GM12873 (cell line): ENCODE data around the gene ATXN7L3.

Experiments
- TF ChIP-seq, protein P1 (sequence below): IDR thresholded peaks from 2 replicates; pipeline ENCODE4 v1.5.1; 2012; ENCODE audit warnings: low read depth, mild to moderate bottlenecking, moderate library complexity, low read length, control low read depth; ENCODE audit not compliant: insufficient read depth; ENCODE audit errors: missing control alignments

The ATXN7L3 gene

GRCh38 chr17:44186307-44187130, 13.2 kb downstream of the ATXN7L3 start, which contains the start of gene TMUB2:
Gene TMUB2 (plus strand): TSS chr17:44186972. CDS start chr17:44187709, 737 bp downstream.
- TF ChIP-seq, protein P1, sequence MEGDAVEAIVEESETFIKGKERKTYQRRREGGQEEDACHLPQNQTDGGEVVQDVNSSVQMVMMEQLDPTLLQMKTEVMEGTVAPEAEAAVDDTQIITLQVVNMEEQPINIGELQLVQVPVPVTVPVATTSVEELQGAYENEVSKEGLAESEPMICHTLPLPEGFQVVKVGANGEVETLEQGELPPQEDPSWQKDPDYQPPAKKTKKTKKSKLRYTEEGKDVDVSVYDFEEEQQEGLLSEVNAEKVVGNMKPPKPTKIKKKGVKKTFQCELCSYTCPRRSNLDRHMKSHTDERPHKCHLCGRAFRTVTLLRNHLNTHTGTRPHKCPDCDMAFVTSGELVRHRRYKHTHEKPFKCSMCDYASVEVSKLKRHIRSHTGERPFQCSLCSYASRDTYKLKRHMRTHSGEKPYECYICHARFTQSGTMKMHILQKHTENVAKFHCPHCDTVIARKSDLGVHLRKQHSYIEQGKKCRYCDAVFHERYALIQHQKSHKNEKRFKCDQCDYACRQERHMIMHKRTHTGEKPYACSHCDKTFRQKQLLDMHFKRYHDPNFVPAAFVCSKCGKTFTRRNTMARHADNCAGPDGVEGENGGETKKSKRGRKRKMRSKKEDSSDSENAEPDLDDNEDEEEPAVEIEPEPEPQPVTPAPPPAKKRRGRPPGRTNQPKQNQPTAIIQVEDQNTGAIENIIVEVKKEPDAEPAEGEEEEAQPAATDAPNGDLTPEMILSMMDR, result no peak

DNA sequence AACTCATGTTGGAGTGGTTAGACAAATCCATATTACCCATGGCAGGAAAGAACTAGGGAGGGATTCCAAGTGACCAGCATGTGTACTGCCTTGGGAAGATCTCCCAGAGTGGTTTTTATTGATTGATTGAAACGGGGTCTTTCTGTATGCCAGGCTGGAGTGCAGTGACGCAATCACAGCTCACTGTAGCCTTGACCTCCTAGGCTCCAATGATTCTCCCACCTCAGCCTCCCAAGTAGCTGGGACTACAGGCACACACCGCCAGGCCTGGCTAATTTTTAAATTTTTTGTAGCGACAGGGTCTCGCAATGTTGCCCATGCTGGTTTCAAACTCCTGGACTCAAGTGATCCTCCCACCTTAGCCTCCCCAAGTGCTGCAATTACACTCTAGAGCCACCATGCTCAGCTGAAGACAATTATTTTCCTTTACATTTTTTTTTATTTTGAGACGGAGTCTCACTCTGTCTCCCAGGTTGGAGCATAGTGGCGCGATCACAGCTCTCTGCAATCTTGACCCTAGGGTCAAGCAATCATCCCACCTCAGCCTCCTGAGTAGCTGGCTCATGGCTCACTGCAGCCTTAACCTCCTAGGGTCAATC, 15.4 kb downstream of the ATXN7L3 start:
- TF ChIP-seq, protein P1, result no peak

- TF ChIP-seq, protein P1, result no peak
Observed at GRCh38 chr17:44183024-44183423, 16.7 kb downstream of the ATXN7L3 start.

GRCh38 chr17:44178133-44178532, 21.6 kb downstream of the ATXN7L3 start:
- TF ChIP-seq, protein P1, result no peak

DNA sequence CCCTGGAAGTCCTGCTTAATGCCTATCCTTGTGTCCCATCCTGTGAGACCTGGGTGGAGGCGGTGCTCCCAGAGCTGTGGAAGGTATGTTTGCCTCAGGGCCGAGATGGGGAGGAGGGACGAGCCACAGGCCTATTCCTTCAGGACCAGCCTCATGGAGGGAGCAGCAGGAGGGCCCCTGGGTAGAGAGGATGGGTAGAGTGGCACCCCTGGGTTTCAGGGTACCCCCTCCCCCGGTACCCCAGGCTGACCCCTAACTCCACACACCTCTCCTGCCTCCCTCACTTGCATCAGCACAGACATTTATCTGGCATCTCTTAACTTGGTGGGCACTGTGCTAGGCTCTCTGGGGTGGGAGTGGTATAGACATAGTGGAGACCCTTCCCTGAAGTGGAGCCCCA, 22.0 kb downstream of the ATXN7L3 start:
- TF ChIP-seq, protein P1, result no peak

- TF ChIP-seq, protein P1, result no peak
Observed at GRCh38 chr17:44176671-44177501, 22.8 kb downstream of the ATXN7L3 start.

GRCh38 chr17:44176257-44176656, 23.4 kb downstream of the ATXN7L3 start:
- TF ChIP-seq, protein P1, result no peak
